Choroid plexus epithelial cell (primary cell): ENCODE results near the gene NUP214.

Experiments
- DNase-seq: peaks from one replicate; pipeline ENCODE4 v3.0.0-alpha.2; 2010; ENCODE audit warnings: low read depth
- H3K4me3 ChIP-seq: 2 replicates; pipeline ENCODE4 v1.5.1; 2011; ENCODE audit warnings: low read depth, mild to moderate bottlenecking, control low read depth, low read length, moderate library complexity
- CTCF ChIP-seq: conservative IDR thresholded peaks from 2 replicates; pipeline ENCODE4 v1.5.1; 2011; ENCODE audit warnings: low read depth, mild to moderate bottlenecking, control low read depth, inconsistent platforms, low read length, moderate library complexity

NUP214 gene

GRCh38 chr9:131226226-131226625 lies 100.8 kb downstream of the NUP214 start:
- TF ChIP-seq CTCF: no peak
- no peak for DNase-seq
- H3K4me3 ChIP-seq: no peak overlapping the region

- peak; percentile 55 for DNase-seq
- no peak overlapping the region for H3K4me3 ChIP-seq
These were observed 101.9 kb downstream of the NUP214 start for GRCh38 chr9:131227112-131227958.

DNA sequence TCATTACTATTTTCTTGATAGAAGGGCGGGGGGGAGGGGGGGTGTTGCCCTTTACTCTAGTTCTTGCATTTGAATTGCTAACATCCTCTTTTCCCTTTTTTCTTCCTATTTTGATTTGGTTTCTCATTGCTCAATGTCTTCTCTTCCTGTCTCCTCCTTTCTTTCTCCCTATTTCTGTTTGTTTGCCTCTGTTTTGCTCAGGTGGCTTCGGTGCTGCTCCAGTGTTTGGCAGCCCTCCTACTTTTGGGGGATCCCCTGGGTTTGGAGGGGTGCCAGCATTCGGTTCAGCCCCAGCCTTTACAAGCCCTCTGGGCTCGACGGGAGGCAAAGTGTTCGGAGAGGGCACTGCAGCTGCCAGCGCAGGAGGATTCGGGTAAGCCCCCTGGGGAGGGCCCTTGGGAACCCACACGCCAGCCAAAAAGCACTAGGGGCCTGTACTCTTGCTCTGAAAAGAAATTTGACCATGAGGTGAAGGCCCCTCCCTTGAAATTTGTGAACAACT lies 102.6 kb downstream of the NUP214 start:
- TF ChIP-seq CTCF: no peak
- H3K4me3 ChIP-seq: no peak overlapping the region
- peak; percentile 12 for DNase-seq

More at GRCh38 chr9:131227112-131227958, 101.9 kb downstream of the NUP214 start:
- no peak for TF ChIP-seq CTCF

- peak; percentile 97 for DNase-seq
- no peak for TF ChIP-seq CTCF
- H3K4me3 ChIP-seq: no peak overlapping the region
These were observed 103.6 kb downstream of the NUP214 start for GRCh38 chr9:131228988-131229387.

DNA sequence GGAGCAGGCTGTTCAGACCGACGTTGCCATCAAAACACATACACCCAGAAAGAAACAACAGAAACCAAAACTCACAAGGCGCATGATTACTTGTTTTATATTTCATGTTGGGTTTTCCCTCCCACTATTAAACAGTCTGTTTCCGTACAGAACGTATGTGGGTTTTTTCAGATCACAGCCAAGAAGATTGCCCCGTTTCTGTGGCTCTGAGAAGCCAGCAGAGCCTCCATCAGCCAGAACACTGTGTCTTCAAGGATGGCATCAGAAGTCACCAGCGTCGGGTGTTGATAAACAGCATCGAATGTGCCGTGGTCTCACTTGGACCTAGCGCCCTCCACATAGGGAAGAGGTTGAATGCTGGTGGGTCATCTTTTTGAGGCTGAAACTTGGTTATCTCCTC lies 108.2 kb downstream of the NUP214 start:
- H3K4me3 ChIP-seq: no peak overlapping the region
- DNase-seq: no peak
- no peak for TF ChIP-seq CTCF

DNA sequence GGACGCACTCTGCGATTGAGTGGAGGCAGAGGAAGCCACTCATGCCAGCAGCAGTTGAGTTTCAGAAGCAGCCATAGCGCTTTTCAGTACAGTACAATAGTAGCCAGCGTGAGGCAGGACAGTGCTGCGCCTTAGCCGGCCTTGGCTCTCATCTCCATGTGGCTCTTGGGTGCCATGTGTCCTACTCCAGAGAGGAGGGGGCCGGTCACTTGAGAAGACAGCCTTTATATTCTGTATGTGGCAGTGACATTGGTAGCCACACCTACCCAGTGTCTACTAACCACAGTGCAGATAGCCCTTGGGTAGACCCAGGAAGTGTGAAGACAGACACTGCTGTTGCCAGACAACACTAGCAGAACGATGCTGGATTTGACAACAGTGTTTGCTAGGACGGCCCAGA lies 108.6 kb downstream of the NUP214 start:
- no peak for DNase-seq
- H3K4me3 ChIP-seq: no peak overlapping the region
- no peak for TF ChIP-seq CTCF
